SU-DHL-6 (cell line): ENCODE measurements around the gene MAU2.

Experiments
- H2AFZ ChIP-seq: fragments of 200-600 bp; sonication (generic); 2 replicates; pipeline ENCODE4 v1.6.1; 2014; ENCODE audit warnings: low read depth, mild to moderate bottlenecking, moderate library complexity, mixed read lengths, antibody characterized with exemption, low read length; ENCODE audit not compliant: severe bottlenecking
- H3F3A ChIP-seq: fragments of 200-600 bp; shearing (Covaris generic); 2 replicates; pipeline ENCODE4 v1.6.0; 2016; ENCODE audit warnings: antibody characterized with exemption, mild to moderate bottlenecking; ENCODE audit not compliant: insufficient read depth
- H3K27ac ChIP-seq: fragments of 200-600 bp; sonication (generic); 2 replicates; pipeline ENCODE4 v1.5.1; 2016; ENCODE audit warnings: low read depth, mild to moderate bottlenecking, low read length, moderate library complexity, mixed read lengths
- H3K27me3 ChIP-seq: fragments of 200-600 bp; sonication (generic), shearing (Covaris generic); 2 replicates; pipeline ENCODE4 v1.6.0; 2014; ENCODE audit warnings: mild to moderate bottlenecking, low read length
- H3K36me3 ChIP-seq: fragments of 200-600 bp; sonication (generic); 2 replicates; pipeline ENCODE4 v1.6.1; 2014; ENCODE audit warnings: mild to moderate bottlenecking, low read length, mixed read lengths
- H3K4me2 ChIP-seq: fragments of 300-600, 200-600 bp; shearing (Covaris generic), sonication (generic); 2 replicates; pipeline ENCODE4 v1.6.0; 2014; ENCODE audit warnings: low read length, low read depth, mild to moderate bottlenecking; ENCODE audit not compliant: poor library complexity, severe bottlenecking
- H3K4me3 ChIP-seq: fragments of 200-600 bp; sonication (generic); 2 replicates; pipeline ENCODE4 v1.5.1; 2014; ENCODE audit warnings: antibody characterized with exemption, low read length, mild to moderate bottlenecking, mixed read lengths; ENCODE audit not compliant: insufficient read depth, poor library complexity, severe bottlenecking
- H3K79me2 ChIP-seq: fragments of 200-600 bp; sonication (generic); 2 replicates; pipeline ENCODE4 v1.6.1; 2014; ENCODE audit warnings: mild to moderate bottlenecking, low read length, moderate library complexity; ENCODE audit not compliant: insufficient read depth
- H3K9ac ChIP-seq: fragments of 200-600 bp; sonication (generic); 2 replicates; pipeline ENCODE4 v1.7.0; 2014; ENCODE audit warnings: mild to moderate bottlenecking, low read length
- H3K9me2 ChIP-seq: fragments of 200-600 bp; sonication (generic); replicated peaks from 2 replicates; pipeline ENCODE4 v1.6.1; 2014; ENCODE audit warnings: low read length; ENCODE audit not compliant: insufficient read depth
- H3K9me3 ChIP-seq: fragments of 200-600 bp; sonication (generic); 2 replicates; pipeline ENCODE4 v1.6.1; 2014; ENCODE audit warnings: low read length, mixed read lengths; ENCODE audit not compliant: insufficient read depth
- H4K20me1 ChIP-seq: fragments of 200-600 bp; sonication (generic); 2 replicates; pipeline ENCODE4 v1.6.1; 2014; ENCODE audit warnings: low read depth, mild to moderate bottlenecking, antibody characterized with exemption, low read length, moderate library complexity, mixed read lengths
- CTCF ChIP-seq: fragments of 200-600 bp; sonication (generic); IDR thresholded peaks from one replicate; pipeline ENCODE4 v1.5.1; 2017; ENCODE audit warnings: antibody characterized with exemption, mild to moderate bottlenecking, low read length, moderate library complexity; ENCODE audit not compliant: insufficient read depth, poor library complexity, severe bottlenecking
- EZH2phosphoT487 ChIP-seq: fragments of 200-600 bp; sonication (generic), shearing (Covaris generic); conservative IDR thresholded peaks from 2 replicates; pipeline ENCODE4 v1.6.1; 2018; ENCODE audit warnings: mild to moderate bottlenecking, antibody characterized with exemption, low read length, moderate library complexity, mixed read lengths

Gene MAU2

GRCh38 chr19:19337120-19337519 lies 16.5 kb downstream of the MAU2 start:
- H3K27me3 ChIP-seq = no peaks in the 10 kb centered on the region

DNA sequence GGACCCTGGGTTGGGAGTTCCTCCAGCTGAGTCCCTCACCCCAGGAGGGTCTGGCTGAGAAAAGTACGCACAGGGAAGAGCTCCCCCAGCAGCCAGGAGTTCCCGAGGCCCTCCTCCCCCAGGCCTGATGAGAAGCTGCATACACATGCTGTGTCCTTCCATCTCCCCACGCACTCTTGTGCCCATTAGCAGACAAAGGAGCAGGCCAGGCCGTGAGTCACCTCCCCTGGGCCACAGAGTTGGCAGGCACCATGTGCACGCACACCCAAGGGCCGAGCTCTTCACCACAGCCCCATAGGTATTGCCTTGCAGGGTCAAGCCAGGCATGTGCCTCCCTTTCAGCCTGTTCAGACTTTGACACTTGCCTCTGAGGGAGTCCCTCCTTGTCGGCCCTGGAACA lies 17.5 kb downstream of the MAU2 start:
- no peak overlapping the region for H3K4me2 ChIP-seq
- H3K4me3 ChIP-seq = no peak overlapping the region
- H3K27me3 ChIP-seq = no peaks in the 10 kb centered on the region
- H4K20me1 ChIP-seq = no peaks in the 10 kb centered on the region
- TF ChIP-seq CTCF (no peak), EZH2phosphoT487 (no peak)
- no peaks in the 10 kb centered on the region for H3K9me2 ChIP-seq
- no peaks in the 10 kb centered on the region for H3K9me3 ChIP-seq
- H3F3A ChIP-seq = no peaks in the 10 kb centered on the region
- H3K79me2 ChIP-seq = 0 out of 2 replicates have a peak, but pooled peaks cover 14% of the 10 kb centered on the region
- no peak overlapping the region for H3K9ac ChIP-seq
- H2AFZ ChIP-seq = no peak overlapping the region
- no peak overlapping the region for H3K27ac ChIP-seq
- no peaks in the 10 kb centered on the region for H3K36me3 ChIP-seq

More at GRCh38 chr19:19337120-19337519, 16.5 kb downstream of the MAU2 start:
- H3F3A ChIP-seq = no peaks in the 10 kb centered on the region
- H3K9me3 ChIP-seq = no peaks in the 10 kb centered on the region
- H3K4me3 ChIP-seq = no peak overlapping the region
- H3K36me3 ChIP-seq = no peaks in the 10 kb centered on the region
- no peak overlapping the region for H3K27ac ChIP-seq
- H4K20me1 ChIP-seq = no peaks in the 10 kb centered on the region
- no peak overlapping the region for H2AFZ ChIP-seq
- TF ChIP-seq CTCF = no peak
- no peak for TF ChIP-seq EZH2phosphoT487
- peaks cover 23% of the 10 kb centered on the region; the same call in 1 of the 2 replicates for H3K79me2 ChIP-seq
- H3K4me2 ChIP-seq = no peak overlapping the region
- H3K9me2 ChIP-seq = no peaks in the 10 kb centered on the region
- no peak overlapping the region for H3K9ac ChIP-seq

- Histone ChIP-seq H3K9me3 (no peaks in the 10 kb centered on the region), H3K4me2 (no peak overlapping the region), H4K20me1 (no peaks in the 10 kb centered on the region), H3K27ac (no peak overlapping the region), H3K79me2 (no peaks in the 10 kb centered on the region), H2AFZ (no peak overlapping the region), H3F3A (no peaks in the 10 kb centered on the region), H3K36me3 (no peaks in the 10 kb centered on the region), H3K9me2 (no peaks in the 10 kb centered on the region), H3K9ac (no peak overlapping the region), H3K27me3 (no peaks in the 10 kb centered on the region), H3K4me3 (no peak overlapping the region)
- TF ChIP-seq CTCF (no peak), EZH2phosphoT487 (no peak)
Observed at GRCh38 chr19:19341026-19341425, 20.4 kb downstream of the MAU2 start.
